Measurements from ENCODE around the gene S100A14.

S100A14 gene

DNA sequence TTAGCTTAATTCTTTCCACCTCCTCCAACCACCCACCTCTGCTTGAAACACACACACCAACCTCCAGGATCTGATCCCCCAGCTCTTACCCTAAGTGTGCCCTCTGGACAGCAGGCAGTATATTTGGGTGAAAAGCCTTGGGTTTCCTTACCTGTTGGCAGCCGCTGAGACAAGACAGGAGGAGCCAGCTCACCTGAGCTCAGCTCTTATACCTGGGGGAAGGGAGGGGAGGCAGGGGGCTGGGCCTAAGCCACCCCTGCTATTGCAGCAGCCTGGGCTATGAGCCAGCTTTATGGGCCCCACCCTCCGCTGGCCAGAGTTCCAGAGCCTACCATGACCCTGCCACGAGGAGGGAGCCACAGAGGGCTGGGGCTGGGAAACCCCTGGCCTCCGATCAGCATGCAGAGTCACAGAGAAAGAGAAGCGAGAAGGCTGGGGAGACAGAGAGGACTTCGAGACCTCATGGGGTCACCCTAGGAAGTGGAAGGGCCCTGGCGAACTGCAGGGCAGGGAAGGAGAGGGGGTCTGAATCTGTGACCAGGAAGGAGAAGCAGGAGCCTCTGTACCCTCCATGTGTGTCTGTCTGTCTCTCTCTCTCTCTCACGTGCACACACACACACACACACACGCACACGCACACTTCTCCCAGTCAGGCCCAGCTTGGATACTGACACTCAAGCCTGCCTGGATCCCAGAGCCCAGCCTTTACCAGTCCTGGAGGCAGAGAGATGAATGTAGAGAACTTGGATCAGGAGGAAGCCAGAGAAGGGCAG is at the start of gene S100A14:
Gene S100A14 (minus strand): TSS at position 182 of the 773 bp plus-strand sequence. CDS start 467 bp downstream, outside the sequence.
- TF ChIP-seq, protein P1, sequence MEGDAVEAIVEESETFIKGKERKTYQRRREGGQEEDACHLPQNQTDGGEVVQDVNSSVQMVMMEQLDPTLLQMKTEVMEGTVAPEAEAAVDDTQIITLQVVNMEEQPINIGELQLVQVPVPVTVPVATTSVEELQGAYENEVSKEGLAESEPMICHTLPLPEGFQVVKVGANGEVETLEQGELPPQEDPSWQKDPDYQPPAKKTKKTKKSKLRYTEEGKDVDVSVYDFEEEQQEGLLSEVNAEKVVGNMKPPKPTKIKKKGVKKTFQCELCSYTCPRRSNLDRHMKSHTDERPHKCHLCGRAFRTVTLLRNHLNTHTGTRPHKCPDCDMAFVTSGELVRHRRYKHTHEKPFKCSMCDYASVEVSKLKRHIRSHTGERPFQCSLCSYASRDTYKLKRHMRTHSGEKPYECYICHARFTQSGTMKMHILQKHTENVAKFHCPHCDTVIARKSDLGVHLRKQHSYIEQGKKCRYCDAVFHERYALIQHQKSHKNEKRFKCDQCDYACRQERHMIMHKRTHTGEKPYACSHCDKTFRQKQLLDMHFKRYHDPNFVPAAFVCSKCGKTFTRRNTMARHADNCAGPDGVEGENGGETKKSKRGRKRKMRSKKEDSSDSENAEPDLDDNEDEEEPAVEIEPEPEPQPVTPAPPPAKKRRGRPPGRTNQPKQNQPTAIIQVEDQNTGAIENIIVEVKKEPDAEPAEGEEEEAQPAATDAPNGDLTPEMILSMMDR (IDR thresholded peaks at IDR 0.05; ENCODE audit: low read depth, low read length, missing control alignments), result no peak
- no peak within 1 kb of the TSS for H3K4me3 ChIP-seq (ENCODE audit: low read depth, low read length)
- no peak for DNase-seq (ENCODE audit: low read depth)

DNA sequence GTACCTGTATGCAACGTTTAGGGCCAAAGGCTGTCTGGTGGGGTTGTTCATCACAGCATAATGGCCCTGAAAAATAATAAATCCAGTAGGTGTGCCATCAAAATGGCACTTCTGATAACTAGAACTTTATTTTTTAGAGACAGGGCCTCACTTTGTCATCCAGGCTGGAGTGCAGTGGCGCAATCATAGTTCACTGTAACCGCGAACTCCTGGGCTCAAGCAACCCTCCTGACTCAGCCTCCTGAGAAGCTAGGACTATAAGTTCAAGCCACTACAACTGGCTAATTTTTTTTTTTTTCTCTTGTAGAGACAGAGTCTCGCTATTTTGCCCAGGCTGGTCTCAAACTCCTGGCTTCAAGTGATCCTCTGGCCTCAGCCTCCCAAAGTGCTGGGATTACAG is 47.1 kb upstream of the S100A14 start:
- no peak for DNase-seq (ENCODE audit: low read depth)
- no peak overlapping the region for H3K4me3 ChIP-seq (ENCODE audit: low read depth, low read length)
- TF ChIP-seq, protein P1 (IDR thresholded peaks at IDR 0.05; ENCODE audit: low read depth, low read length, missing control alignments), result no peak

DNA sequence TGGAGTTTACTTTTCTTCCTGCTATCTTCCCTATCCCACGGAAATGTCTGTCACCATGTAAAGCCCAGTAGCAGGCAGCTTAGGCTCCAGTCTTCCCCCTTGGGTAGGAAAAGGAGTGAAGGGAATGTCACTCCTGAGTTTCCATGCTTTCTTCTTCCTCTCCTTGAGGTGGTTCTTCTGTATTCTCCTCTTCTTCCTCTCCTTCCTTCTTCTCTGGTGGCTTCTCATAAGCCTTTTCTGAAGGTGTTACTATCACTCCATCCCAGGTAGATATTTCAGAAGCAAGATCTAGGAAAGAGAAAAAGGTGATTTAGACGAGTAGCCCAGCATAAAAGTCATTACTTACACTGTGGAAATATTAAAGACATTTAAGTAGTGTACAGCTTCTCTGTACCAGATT is 46.1 kb upstream of the S100A14 start:
- TF ChIP-seq, protein P1 (IDR thresholded peaks at IDR 0.05; ENCODE audit: low read depth, low read length, missing control alignments), result no peak
- DNase-seq (ENCODE audit: low read depth), result no peak
- no peak overlapping the region for H3K4me3 ChIP-seq (ENCODE audit: low read depth, low read length)

DNA sequence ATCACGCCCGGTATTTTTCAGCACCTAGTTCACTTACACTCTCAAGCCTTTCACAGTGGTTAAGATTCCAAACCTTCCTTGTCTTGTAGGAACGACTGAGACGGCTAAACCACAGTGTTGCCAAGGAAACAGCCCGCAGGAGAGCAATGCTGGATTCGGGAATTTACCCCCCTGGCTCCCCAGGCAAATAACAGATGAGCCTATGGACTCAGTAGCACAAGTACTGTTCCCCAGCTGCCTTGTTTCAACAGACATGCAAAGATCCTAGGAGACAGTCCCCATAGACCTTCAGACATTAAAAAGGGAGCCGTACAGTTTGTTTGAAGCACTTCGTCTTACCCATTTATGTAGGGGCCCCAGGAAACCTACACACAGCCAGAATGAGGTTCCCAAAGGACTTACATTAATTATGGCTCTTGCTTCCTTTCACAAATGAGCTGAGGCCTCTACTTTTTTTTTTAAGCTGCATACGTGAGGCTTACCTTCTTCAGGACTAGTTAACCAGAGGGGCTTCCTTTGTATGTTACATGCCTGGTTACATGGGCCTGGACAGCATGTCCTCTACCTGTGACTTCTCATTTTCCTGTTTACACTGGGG is 45.1 kb upstream of the S100A14 start:
- TF ChIP-seq, protein P1 (IDR thresholded peaks at IDR 0.05; ENCODE audit: low read depth, low read length, missing control alignments), result no peak
- DNase-seq (ENCODE audit: low read depth), result no peak
- no peak overlapping the region for H3K4me3 ChIP-seq (ENCODE audit: low read depth, low read length)

DNA sequence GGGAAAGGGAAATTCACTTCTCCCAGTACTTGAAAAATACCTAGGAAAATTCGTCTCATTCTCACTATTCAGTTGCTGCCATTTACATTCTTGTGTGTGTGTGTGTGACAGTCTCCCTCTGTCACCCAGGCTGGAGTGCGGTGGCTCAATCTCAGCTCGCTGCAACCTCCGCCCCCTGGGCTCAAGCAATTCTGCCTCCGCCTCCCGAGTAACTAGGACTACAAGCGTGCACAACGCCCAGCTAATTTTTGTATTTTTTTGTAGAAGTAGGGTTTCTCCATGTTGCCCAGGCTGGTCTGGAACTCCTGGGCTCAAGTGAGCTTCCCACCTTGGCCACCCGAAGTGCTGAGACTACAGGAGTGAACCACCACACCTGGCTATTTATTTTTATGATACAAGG is 43.5 kb upstream of the S100A14 start:
- H3K4me3 ChIP-seq (ENCODE audit: low read depth, low read length), result peak overlapping the region; percentile 70; the same call in 1 of the 2 replicates
- no peak for DNase-seq (ENCODE audit: low read depth)
- TF ChIP-seq, protein P1 (IDR thresholded peaks at IDR 0.05; ENCODE audit: low read depth, low read length, missing control alignments), result no peak

DNA sequence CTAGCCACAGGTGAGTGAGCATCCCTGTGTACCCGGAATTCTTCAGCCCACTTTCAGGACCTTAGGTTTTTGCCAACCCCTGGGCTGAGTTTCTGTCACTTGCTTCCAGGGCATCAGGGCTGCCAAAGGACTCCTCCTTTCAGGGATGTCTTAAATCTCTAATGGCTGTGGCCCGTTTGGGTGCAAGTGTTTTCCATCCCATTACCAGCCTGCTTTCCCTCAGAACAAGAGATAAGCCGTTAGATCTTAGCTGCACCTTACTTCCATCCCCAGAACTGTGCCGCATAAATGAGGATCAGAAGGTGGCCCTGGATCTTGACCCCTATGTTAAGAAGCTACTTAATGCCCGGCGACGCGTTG is 43.0 kb upstream of the S100A14 start:
- peak overlapping the region; percentile 70 for H3K4me3 ChIP-seq (ENCODE audit: low read depth, low read length)
- TF ChIP-seq, protein P1 (IDR thresholded peaks at IDR 0.05; ENCODE audit: low read depth, low read length, missing control alignments), result no peak
- DNase-seq (ENCODE audit: low read depth), result no peak

All from GM12864 (cell line).